GM21515 (cell line): ENCODE data around the gene FAM83G.
"Not testable (repeated sequence)": the region's sequence is repeated elsewhere in the genome, so short reads cannot be mapped to it uniquely, and the experiment has no call there.

Experiments used
- ATAC-seq: cut with Tn5 transposase; IDR thresholded peaks from one replicate; pipeline ENCODE4 v1.9.1; 2021; ENCODE audit not compliant: unreplicated experiment

The FAM83G gene

DNA sequence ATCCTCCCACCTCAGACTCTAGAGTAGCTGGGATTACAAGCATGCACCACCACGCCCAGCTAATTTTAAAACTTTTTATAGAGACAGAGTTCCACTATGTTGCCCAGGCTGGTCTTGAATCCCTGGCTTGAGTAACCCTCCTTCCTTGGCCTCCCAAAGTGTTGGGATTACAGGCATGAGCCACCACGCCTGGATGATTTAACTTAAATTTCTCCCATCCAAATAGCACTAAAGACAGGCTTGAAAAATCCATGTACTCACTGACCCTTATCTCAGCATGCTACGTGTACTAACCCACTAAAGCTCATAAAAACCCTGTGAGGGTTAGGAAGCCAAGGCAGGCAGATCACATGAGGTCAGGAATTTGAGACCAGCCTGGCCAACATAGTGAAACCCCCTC lies 48.0 kb downstream of the FAM83G start:
- no peak for ATAC-seq

DNA sequence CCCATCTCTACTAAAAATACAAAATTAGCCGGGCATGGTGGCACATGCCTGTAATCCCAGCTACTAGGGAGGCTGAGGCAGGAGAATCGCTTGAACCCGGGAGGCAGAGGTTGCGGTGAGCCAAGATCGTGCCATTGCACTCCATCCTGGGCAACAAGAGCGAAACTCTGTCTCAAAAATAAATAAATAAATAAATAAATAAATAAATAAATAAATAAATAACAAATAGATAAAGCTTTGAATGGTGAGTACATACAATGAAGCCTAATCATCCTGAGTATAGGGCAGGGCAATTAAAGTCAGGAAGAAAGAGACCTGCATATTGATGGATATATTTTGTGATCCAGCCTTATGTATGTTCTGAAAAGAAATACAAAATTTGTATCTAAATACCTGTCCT lies 48.5 kb downstream of the FAM83G start:
- not testable (repeated sequence) for ATAC-seq

DNA sequence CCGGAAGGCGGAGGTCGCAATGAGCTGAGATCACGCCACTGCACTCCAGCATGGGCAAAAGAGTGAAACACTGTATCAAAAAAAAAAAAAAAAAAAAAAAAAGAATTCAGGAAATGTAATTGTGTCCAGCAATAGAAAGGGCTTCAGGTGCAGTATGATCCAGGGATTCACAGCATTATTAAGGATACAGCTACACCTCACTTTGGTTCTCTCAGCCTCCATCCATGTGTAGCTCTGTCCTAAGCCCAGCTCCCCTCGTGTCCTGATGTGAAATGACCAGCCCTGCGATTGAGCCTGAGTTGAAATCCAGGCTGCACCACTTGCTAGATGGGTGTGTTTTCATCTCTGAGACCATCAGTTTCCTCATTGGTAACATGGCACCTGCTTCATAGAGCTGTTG lies 49.6 kb downstream of the FAM83G start:
- no peak for ATAC-seq

DNA sequence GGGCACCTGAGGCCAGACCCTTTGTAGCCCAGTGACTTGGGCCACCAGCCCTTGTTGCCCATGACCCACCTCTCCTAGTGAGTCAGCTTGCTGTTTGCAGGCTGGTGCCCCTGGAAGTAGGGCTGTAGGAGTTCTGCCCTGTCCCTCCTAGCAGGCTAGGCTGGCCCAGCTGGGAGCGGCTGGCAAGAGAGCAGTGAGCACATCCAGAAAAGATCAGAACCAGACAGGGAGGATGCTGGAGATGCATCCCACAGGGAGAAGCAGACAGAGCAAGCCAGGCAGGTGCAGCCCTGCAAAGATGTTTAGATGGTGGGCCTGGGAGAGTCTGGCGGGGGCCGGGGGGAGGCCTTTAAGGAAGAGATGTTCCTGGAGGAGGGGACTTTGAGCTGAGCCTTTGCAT lies 50.2 kb downstream of the FAM83G start:
- no peak for ATAC-seq

DNA sequence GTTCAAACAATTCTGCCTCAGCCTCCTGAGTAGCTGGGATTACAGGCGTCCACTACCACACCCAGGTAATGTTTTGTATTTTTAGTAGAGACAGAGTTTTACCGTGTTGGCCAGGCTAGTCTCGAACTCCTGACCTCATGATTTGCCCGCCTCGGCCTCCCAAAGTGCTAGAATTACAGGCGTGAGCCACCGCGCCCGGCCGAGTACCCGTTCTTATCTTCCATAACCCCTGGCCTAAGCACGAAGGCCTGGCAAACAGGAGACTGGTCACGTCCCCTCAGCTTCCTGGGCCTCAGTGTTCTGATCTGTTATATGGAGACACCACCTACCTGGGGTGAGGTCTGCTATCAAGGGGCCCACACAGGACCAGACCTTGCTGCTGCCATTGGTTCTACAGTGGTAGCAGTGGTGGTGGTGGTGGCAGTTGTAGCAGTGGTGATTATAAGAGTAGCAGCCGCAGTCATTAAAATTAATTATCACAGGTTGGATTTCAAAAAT lies 51.3 kb downstream of the FAM83G start:
- no peak for ATAC-seq

DNA sequence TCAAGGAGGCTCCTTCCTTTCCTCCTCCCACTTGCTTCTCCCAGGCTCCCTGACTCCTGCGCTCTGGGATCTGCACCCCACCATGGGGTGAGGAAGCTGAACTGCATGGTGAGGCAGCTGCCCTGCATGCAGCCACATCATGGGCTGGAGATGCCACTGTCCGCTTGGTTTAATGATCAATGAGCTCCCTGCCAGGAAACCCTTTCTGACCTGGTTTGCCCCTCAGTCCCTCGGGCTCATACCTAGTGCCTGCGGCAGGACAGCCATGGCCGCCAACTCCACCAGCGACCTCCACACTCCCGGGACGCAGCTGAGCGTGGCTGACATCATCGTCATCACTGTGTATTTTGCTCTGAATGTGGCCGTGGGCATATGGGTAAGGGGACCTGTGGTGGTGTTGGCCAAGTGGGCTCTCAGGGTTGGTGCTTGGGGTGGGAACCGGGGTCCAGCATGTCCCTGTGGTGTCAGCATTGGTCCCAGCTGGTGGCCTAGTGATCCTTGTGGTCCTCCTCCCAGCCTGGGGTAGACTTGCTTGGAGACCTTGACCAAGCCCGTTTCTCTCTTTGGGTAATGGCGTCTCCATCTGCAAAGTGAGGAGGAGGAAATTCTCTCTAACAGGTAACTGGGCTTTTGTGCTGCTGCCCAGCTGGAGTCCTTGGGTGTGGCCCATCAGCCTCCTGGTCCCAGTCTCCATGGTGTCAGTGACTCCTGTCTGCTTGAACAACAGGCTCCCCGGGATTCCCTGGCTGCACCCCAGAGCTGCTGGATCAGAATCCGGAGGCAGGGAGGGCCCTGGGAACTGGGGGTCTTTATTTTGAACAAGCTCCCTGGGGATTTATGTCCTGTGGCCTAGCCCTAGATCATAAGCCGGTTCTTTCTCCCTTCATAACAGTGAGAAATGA lies 52.4 kb downstream of the FAM83G start, which contains the start of gene SLC5A10:
SLC5A10 (plus strand) TSS at position 225 of the 902 bp plus-strand sequence; CDS start at position 266, 41 bp downstream.
- no peak for ATAC-seq

- ATAC-seq, result no peak
Measured at GRCh38 chr17:18950944-18951905, 53.3 kb downstream of the FAM83G start.

DNA sequence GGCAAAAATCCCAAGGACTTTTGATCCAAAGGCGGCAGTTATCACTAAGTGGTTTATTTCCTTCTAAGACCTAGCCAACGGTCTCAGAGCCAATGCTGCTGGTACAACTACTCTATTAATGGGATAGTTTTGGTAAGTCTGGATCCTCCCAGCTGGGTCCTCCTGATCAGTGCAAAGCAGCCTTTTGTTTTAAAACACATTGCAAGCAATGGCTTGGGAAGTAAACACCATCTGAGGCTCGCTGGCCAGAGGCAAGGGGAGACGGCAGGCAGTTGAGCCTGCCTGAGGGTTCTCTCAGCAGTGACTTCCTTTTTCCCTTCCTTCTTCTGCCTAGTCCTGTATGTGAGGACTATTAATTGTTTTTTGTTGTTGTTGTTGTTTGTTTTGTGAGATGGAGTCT lies 54.2 kb downstream of the FAM83G start:
- ATAC-seq, result no peak

GRCh38 chr17:18949566-18949965 lies 55.0 kb downstream of the FAM83G start:
- ATAC-seq, result no peak

- no peak for ATAC-seq
Measured at GRCh38 chr17:18948476-18949006, 56.0 kb downstream of the FAM83G start.

DNA sequence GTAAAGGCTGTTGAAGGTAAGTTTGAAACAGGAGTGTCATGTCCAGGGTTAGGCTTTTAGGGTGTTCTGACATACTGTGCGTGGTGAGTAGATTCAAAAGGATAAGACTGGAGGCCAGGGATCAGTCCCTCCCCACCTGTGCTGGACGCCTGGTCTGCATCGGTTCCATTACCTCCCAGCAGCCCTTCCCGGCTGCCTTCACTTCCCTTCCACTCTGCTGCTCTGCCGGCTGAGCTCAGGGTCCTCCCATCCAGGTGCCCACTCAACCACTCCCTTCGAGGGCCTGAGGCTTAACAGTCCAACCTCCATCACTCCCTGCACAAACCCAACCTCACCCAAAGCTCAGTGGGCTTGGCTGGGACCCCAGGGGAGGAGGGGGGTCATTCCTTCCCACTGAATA lies 56.7 kb downstream of the FAM83G start:
- no peak for ATAC-seq

- no peak for ATAC-seq
Measured at GRCh38 chr17:18946536-18946935, 58.0 kb downstream of the FAM83G start.

DNA sequence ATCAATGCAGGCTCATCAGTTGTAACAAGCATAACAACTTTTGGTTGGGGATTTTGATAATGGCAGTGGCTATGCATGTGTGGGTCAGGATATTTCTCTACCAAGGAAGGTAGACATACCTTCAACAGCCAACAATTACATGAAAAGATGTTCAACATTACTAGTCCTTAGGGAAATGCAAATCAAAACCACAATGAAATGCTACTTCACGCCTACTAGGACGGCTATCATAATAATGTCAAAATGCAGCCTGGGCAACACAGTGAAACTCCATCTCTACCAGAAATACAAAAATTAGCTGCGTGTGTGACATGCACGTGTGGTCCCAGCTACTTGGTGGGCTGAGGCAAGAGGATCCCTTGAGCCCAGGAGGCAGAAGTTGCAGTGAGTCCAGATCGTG lies 59.9 kb downstream of the FAM83G start:
- no peak for ATAC-seq

GRCh38 chr17:18938692-18939023 lies 65.9 kb downstream of the FAM83G start:
- ATAC-seq, result no peak

DNA sequence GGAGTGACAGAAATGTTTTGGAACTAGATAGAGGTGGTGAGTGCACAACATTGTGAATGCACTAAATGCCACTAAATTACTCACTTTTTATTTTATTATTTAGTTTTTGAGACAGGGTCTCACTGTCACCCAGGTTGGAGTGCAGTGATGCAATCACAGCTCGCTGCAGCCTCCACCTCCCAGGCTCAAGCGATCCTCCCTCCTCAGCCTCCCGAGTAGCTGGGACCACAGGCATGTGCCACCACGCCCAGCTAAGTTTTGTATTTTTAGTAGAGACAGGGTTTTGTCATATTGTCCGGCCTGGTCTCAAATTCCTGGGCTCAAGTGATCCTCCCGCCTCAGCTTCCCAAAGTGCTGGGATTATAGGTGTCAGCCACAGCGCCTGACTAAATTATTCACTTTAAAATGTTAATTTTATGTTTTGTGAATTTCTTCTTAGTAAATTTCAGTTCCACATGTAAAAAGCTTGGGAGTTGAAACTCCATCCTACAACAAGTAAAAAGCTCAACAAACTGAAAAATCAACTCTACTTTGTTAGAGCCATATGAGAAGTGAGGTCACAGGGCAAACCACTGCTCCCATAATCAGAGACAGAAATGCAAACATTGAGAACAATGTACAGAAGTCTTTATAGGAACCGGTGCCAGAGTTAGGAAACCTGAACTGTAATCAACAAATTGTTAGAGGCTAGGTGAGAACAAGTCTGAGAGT lies 66.4 kb downstream of the FAM83G start:
- no peak for ATAC-seq

DNA sequence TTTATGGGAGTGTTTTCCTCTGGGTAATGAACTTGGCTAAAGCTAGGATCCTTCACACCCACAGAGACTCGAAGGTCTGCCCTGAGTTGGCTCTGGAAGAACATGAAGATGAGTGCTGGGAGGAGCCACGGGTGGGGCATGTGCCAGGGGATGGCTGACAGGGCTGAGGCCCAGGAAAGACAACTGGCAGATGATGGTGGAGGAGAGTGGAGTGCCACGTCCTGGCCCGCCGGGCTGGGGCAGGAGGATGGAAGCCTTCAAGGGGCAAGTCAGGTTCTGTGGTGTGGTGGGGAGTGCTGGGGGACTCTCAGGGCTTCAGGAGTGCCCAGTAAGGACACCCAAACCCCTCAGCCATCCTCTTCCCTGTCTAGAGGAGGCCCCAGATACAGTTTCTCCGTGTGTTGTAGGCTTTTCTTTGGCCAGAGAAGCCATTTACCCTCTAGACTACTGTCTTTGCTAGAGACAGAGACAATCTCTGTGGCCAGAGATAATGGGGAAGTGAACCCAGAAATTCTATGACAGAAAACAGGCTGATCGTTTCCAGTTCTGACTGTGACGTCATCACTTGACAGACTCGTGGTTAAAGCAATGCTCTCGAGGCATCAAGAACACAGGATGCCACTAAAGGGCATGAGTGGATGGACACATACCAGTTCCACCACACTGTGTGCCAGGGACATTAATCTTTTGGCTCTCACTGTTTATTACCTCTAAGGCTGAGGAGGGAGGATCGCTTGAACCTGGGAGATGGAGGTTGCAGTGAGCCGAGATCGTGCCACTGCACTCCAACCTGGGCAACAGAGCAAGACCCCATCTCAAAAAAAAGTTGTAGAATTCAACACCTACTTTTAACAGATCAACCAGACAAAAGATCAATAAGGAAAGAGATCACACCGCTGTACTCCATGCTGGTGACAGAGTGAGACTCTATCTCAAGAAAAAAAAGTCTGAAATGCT lies 71.2 kb downstream of the FAM83G start:
- ATAC-seq, result no peak

- ATAC-seq, result no peak
Measured at GRCh38 chr17:18932360-18933055, 72.1 kb downstream of the FAM83G start.

DNA sequence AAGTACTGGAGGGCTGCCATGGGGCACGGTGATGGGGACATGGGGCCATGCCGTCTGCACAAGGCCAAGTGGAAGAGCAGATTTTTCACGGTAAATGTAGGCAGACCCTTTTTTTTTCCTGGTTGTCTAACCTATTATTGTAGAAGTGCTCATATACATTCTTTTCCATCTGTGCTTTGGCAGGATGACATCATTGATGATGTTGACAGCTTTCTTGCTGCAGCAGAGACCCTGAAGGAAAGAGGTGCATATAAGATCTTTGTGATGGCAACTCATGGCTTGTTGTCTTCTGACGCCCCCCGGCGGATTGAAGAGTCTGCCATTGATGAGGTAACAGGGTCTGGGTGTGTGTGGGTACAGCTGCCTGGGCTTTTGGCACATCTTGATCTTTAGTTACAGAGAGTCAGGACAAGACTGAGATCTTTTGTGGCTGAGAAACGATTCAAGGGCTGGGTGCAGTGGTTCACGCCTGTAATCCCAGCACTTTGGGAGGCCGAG lies 75.9 kb downstream of the FAM83G start:
- no peak for ATAC-seq

- no peak for ATAC-seq
Measured at GRCh38 chr17:18925187-18925586, 79.4 kb downstream of the FAM83G start.
